Activated CD4-positive, alpha-beta T cell treated with anti-CD3 and anti-CD28 coated beads, Interleukin-2, amount 10 ng/mL, durations not matched to agents 24 days and 14 days (primary cell): ENCODE results near the gene MCMBP. TPM values are rescaled to one million over a fixed set of nuclear protein-coding genes. Genes with fewer than 3 reads are reported as not detected.
"Not testable (repeated sequence)": the region's sequence is repeated elsewhere in the genome, so short reads cannot be mapped to it uniquely, and the experiment has no call there.

Source experiments
- DNase-seq: peaks from one replicate; pipeline ENCODE4 v3.0.0; 2022
- H3K27ac Mint-ChIP-seq: one replicate; pipeline ENCODE4 v1.8.0; 2022; ENCODE audit warnings: mild to moderate bottlenecking, mixed read lengths
- H3K27me3 Mint-ChIP-seq: one replicate; pipeline ENCODE4 v1.8.0; 2022; ENCODE audit warnings: mixed read lengths
- H3K36me3 Mint-ChIP-seq: one replicate; pipeline ENCODE4 v1.8.0; 2022; ENCODE audit warnings: low read depth, mild to moderate bottlenecking, mixed read lengths
- H3K4me1 Mint-ChIP-seq: one replicate; pipeline ENCODE4 v1.8.0; 2021; ENCODE audit warnings: mixed read lengths
- H3K4me3 Mint-ChIP-seq: one replicate; pipeline ENCODE4 v1.8.0; 2022; ENCODE audit warnings: mild to moderate bottlenecking, moderate library complexity, mixed read lengths
- H3K9me3 Mint-ChIP-seq: one replicate; pipeline ENCODE4 v1.8.0; 2021; ENCODE audit warnings: mixed read lengths
- intact Hi-C: fragments of 100-400 bp; cut with micrococcal nuclease; formaldehyde crosslinking; loops from one replicate; pipeline ENCODE4 v1.15.1; 2023
- total RNA-seq: library from RNA; stranded (reverse); gene quantifications from 2 replicates; pipeline ENCODE4 v1.2.3, GENCODE V29; 2022

The MCMBP gene
- 125 and 128 TPM in 2 replicates for total RNA-seq

- H3K27me3 Mint-ChIP-seq = no peaks in the 10 kb centered on the region
- peak within 1 kb of the TSS; percentile 91 for H3K27ac Mint-ChIP-seq
- no peak for DNase-seq
- H3K36me3 Mint-ChIP-seq = peaks cover 5% of the 10 kb centered on the region
- H3K4me3 Mint-ChIP-seq = peak within 1 kb of the TSS; percentile 90
- intact Hi-C loops = loop anchor here (1.0 kb wide), 1 partner anchor 707 kb away; the partner anchor contains the start of gene SFXN4
- H3K4me1 Mint-ChIP-seq = peaks cover 31% of the 10 kb centered on the region
- no peaks in the 10 kb centered on the region for H3K9me3 Mint-ChIP-seq
Measured at GRCh38 chr10:119872610-119872859, at the start of gene MCMBP. Gene MCMBP (minus strand): TSS chr10:119872843. CDS start chr10:119872584, 259 bp downstream.

GRCh38 chr10:119919826-119920225 is 47.2 kb upstream of the MCMBP start:
- Mint-ChIP-seq H3K27ac (peak overlapping the region; percentile 51), H3K9me3 (no peaks in the 10 kb centered on the region), H3K4me3 (peak overlapping the region; percentile 37), H3K36me3 (peaks cover 57% of the 10 kb centered on the region), H3K4me1 (peaks cover 16% of the 10 kb centered on the region), H3K27me3 (no peaks in the 10 kb centered on the region)
- DNase-seq = no peak
- intact Hi-C loops = loop anchor here (5.0 kb wide), 1 partner anchor 168 kb away; no protein-coding TSS in a partner anchor

GRCh38 chr10:119919271-119919670 is 46.6 kb upstream of the MCMBP start:
- H3K36me3 Mint-ChIP-seq = peaks cover 58% of the 10 kb centered on the region
- H3K27me3 Mint-ChIP-seq = no peaks in the 10 kb centered on the region
- H3K9me3 Mint-ChIP-seq = no peaks in the 10 kb centered on the region
- DNase-seq = no peak
- H3K27ac Mint-ChIP-seq = peak overlapping the region; percentile 60
- intact Hi-C loops = no loop called here
- peaks cover 16% of the 10 kb centered on the region for H3K4me1 Mint-ChIP-seq
- H3K4me3 Mint-ChIP-seq = peak overlapping the region; percentile 37

- no peak overlapping the region for H3K4me3 Mint-ChIP-seq
- DNase-seq = no peak
- peaks cover 62% of the 10 kb centered on the region for H3K36me3 Mint-ChIP-seq
- H3K4me1 Mint-ChIP-seq = peaks cover 16% of the 10 kb centered on the region
- H3K27ac Mint-ChIP-seq = no peak overlapping the region
- intact Hi-C loops = no loop called here
- H3K27me3 Mint-ChIP-seq = no peaks in the 10 kb centered on the region
- no peaks in the 10 kb centered on the region for H3K9me3 Mint-ChIP-seq
Measured at GRCh38 chr10:119917777-119918176, 45.1 kb upstream of the MCMBP start.

- Mint-ChIP-seq H3K27me3 (no peaks in the 10 kb centered on the region), H3K36me3 (peaks cover 49% of the 10 kb centered on the region), H3K27ac (no peak overlapping the region), H3K4me3 (no peak overlapping the region), H3K4me1 (no peaks in the 10 kb centered on the region), H3K9me3 (no peaks in the 10 kb centered on the region)
- intact Hi-C loops = no loop called here
- no peak for DNase-seq
Measured at GRCh38 chr10:119910689-119911088, 38.0 kb upstream of the MCMBP start.

GRCh38 chr10:119908166-119908565 is 35.5 kb upstream of the MCMBP start:
- Mint-ChIP-seq H3K27me3 (no peaks in the 10 kb centered on the region), H3K4me3 (no peak overlapping the region), H3K4me1 (no peaks in the 10 kb centered on the region), H3K36me3 (peaks cover 55% of the 10 kb centered on the region), H3K27ac (peak overlapping the region; percentile 5), H3K9me3 (no peaks in the 10 kb centered on the region)
- intact Hi-C loops = no loop called here
- no peak for DNase-seq

GRCh38 chr10:119907695-119908094 is 35.1 kb upstream of the MCMBP start:
- H3K27me3 Mint-ChIP-seq, intact Hi-C loops, H3K4me1 Mint-ChIP-seq, DNase-seq, H3K9me3 Mint-ChIP-seq, H3K27ac Mint-ChIP-seq, H3K4me3 Mint-ChIP-seq: not testable (repeated sequence)
- peaks cover 55% of the 10 kb centered on the region for H3K36me3 Mint-ChIP-seq

- Mint-ChIP-seq H3K27me3 (no peaks in the 10 kb centered on the region), H3K27ac (peak overlapping the region; percentile 11), H3K4me1 (peaks cover 2% of the 10 kb centered on the region), H3K4me3 (no peak overlapping the region), H3K36me3 (peaks cover 49% of the 10 kb centered on the region), H3K9me3 (no peaks in the 10 kb centered on the region)
- DNase-seq = no peak
- intact Hi-C loops = no loop called here
Measured at GRCh38 chr10:119903946-119904666, 31.5 kb upstream of the MCMBP start.

GRCh38 chr10:119898577-119898976 is 25.9 kb upstream of the MCMBP start:
- Mint-ChIP-seq H3K9me3 (no peaks in the 10 kb centered on the region), H3K27ac (no peak overlapping the region), H3K27me3 (no peaks in the 10 kb centered on the region), H3K4me3 (no peak overlapping the region), H3K36me3 (peaks cover 45% of the 10 kb centered on the region), H3K4me1 (peaks cover 34% of the 10 kb centered on the region)
- DNase-seq = no peak
- intact Hi-C loops = no loop called here

- intact Hi-C loops = no loop called here
- Mint-ChIP-seq H3K36me3 (peaks cover 39% of the 10 kb centered on the region), H3K4me1 (peaks cover 40% of the 10 kb centered on the region)
Measured at GRCh38 chr10:119896937-119897770, 24.5 kb upstream of the MCMBP start.

GRCh38 chr10:119896061-119896655 is 23.5 kb upstream of the MCMBP start:
- intact Hi-C loops = no loop called here

More at GRCh38 chr10:119896937-119897770, 24.5 kb upstream of the MCMBP start:
- no peak for DNase-seq
- Mint-ChIP-seq H3K4me3 (no peak overlapping the region), H3K9me3 (peaks cover 3% of the 10 kb centered on the region), H3K27ac (no peak overlapping the region), H3K27me3 (no peaks in the 10 kb centered on the region)

GRCh38 chr10:119893845-119894427 is 21.3 kb upstream of the MCMBP start:
- H3K4me3 Mint-ChIP-seq = peak overlapping the region; percentile 98
- peaks cover 39% of the 10 kb centered on the region for H3K4me1 Mint-ChIP-seq
- H3K27me3 Mint-ChIP-seq = no peaks in the 10 kb centered on the region
- H3K9me3 Mint-ChIP-seq = peaks cover 4% of the 10 kb centered on the region
- H3K27ac Mint-ChIP-seq = peak overlapping the region; percentile 68
- DNase-seq = no peak
- intact Hi-C loops = no loop called here
- peaks cover 32% of the 10 kb centered on the region for H3K36me3 Mint-ChIP-seq

More at GRCh38 chr10:119896061-119896655, 23.5 kb upstream of the MCMBP start:
- peaks cover 4% of the 10 kb centered on the region for H3K9me3 Mint-ChIP-seq
- H3K4me1 Mint-ChIP-seq = peaks cover 43% of the 10 kb centered on the region
- H3K27ac Mint-ChIP-seq = no peak overlapping the region
- H3K4me3 Mint-ChIP-seq = no peak overlapping the region
- peaks cover 37% of the 10 kb centered on the region for H3K36me3 Mint-ChIP-seq
- no peak for DNase-seq
- H3K27me3 Mint-ChIP-seq = no peaks in the 10 kb centered on the region

- Mint-ChIP-seq H3K9me3 (peaks cover 4% of the 10 kb centered on the region), H3K27ac (peak overlapping the region; percentile 95), H3K36me3 (peaks cover 25% of the 10 kb centered on the region), H3K4me3 (peak overlapping the region; percentile 98), H3K27me3 (peaks cover 2% of the 10 kb centered on the region), H3K4me1 (peaks cover 32% of the 10 kb centered on the region)
- DNase-seq = peak; percentile 66
- intact Hi-C loops = no loop called here
Measured at GRCh38 chr10:119893074-119893473, 20.4 kb upstream of the MCMBP start.
